ENCODE data around the gene DCAF4L1.

DCAF4L1 gene

GRCh38 chr4:42015438-42015837 is 33.9 kb downstream of the DCAF4L1 start:
- no peak overlapping the region for H3K27ac ChIP-seq (ENCODE audit: insufficient read depth, low read length, poor library complexity, severe bottlenecking)
- DNase-seq = no peak
- no peaks in the 10 kb centered on the region for H3K9me3 ChIP-seq (ENCODE audit: control insufficient read depth, low read length)
- H3K36me3 ChIP-seq (ENCODE audit: control insufficient read depth, insufficient read depth, low read length) = peaks cover 5% of the 10 kb centered on the region
- no peaks in the 10 kb centered on the region for H3K4me1 ChIP-seq (ENCODE audit: control insufficient read depth, insufficient read depth, low read length, poor library complexity, severe bottlenecking)
- H3K27me3 ChIP-seq (replicated peaks; ENCODE audit: control insufficient read depth, insufficient read depth, low read length, poor library complexity, severe bottlenecking) = no peaks in the 10 kb centered on the region
- H3K4me3 ChIP-seq (ENCODE audit: insufficient read depth, low read depth, low read length, poor library complexity, severe bottlenecking) = no peak overlapping the region

- H3K4me1 ChIP-seq (ENCODE audit: control insufficient read depth, insufficient read depth, low read length, poor library complexity, severe bottlenecking) = no peaks in the 10 kb centered on the region
- no peaks in the 10 kb centered on the region for H3K9me3 ChIP-seq (ENCODE audit: control insufficient read depth, low read length)
- no peak overlapping the region for H3K27ac ChIP-seq (ENCODE audit: insufficient read depth, low read length, poor library complexity, severe bottlenecking)
- no peaks in the 10 kb centered on the region for H3K27me3 ChIP-seq (replicated peaks; ENCODE audit: control insufficient read depth, insufficient read depth, low read length, poor library complexity, severe bottlenecking)
- H3K4me3 ChIP-seq (ENCODE audit: insufficient read depth, low read depth, low read length, poor library complexity, severe bottlenecking) = no peak overlapping the region
- DNase-seq = no peak
- peaks cover 19% of the 10 kb centered on the region for H3K36me3 ChIP-seq (ENCODE audit: control insufficient read depth, insufficient read depth, low read length)
These were observed 36.9 kb downstream of the DCAF4L1 start for GRCh38 chr4:42018451-42018850.

Data from effector memory CD4-positive, alpha-beta T cell (primary cell).